Measurements from ENCODE around the gene SNTG2.

GRCh38 chr2:975095-975494, 24.4 kb downstream of the SNTG2 start:
- TF ChIP-seq CTCF (IDR thresholded peaks at IDR 0.05 in 8 of 11, conservative IDR thresholded peaks at IDR 0.05 in 3 of 11) (no peak), POLR2AphosphoS5 (IDR thresholded peaks at IDR 0.05) (no peak), POLR2A (IDR thresholded peaks at IDR 0.05) (no peak)

Data from spleen (tissue), 7 donors.